Measurements from ENCODE around the gene MAS1.
"Not testable (repeated sequence)": the region's sequence is repeated elsewhere in the genome, so short reads cannot be mapped to it uniquely, and the experiment has no call there.

MAS1 gene

GRCh38 chr6:159919800-159920199 is 29.0 kb downstream of the MAS1 start:
- no peak for DNase-seq

GRCh38 chr6:159924150-159924549 is 33.4 kb downstream of the MAS1 start:
- DNase-seq: not testable (repeated sequence)

- no peak for DNase-seq
Observed at GRCh38 chr6:159926542-159927203, 35.9 kb downstream of the MAS1 start.

GRCh38 chr6:159929819-159930218 is 39.0 kb downstream of the MAS1 start:
- DNase-seq: peak; percentile 39 to 53

- DNase-seq: peak; percentile 43 to 45
Observed at GRCh38 chr6:159931112-159931511, 40.3 kb downstream of the MAS1 start.

- no peak for DNase-seq
Observed at GRCh38 chr6:159931846-159932245, 41.1 kb downstream of the MAS1 start.

GRCh38 chr6:159933077-159933476 is 42.3 kb downstream of the MAS1 start:
- DNase-seq: no peak

GRCh38 chr6:159934181-159934580 is 43.4 kb downstream of the MAS1 start:
- DNase-seq: no peak

GRCh38 chr6:159935065-159935464 is 44.3 kb downstream of the MAS1 start:
- no peak for DNase-seq

- no peak for DNase-seq
Observed at GRCh38 chr6:159935633-159936032, 44.8 kb downstream of the MAS1 start.

- no peak for DNase-seq
Observed at GRCh38 chr6:159939591-159940016, 48.8 kb downstream of the MAS1 start.

Measured in activated T-cell treated with anti-CD3 and anti-CD28 coated beads, Interleukin-2, amount 50 U/mL, for 48 hours (primary cell).